Ascending aorta (tissue), 2 donors: ENCODE data around the gene TCP11L2. TPM values are rescaled to one million over a fixed set of nuclear protein-coding genes. Genes with fewer than 3 reads are reported as not detected.
"Not testable (repeated sequence)": the region's sequence is repeated elsewhere in the genome, so short reads cannot be mapped to it uniquely, and the experiment has no call there.

ENCODE experiments used
- DNase-seq, 2 donors: peaks; one replicate each; pipeline ENCODE4 v3.0.0-alpha.2; 2019; ENCODE audit warnings: low spot score in 2 of 2
- H3K27ac ChIP-seq, 2 donors: fragments of 200-600 bp; sonication (generic); one replicate each; pipeline ENCODE4 v1.5.1; 2016 to 2017; ENCODE audit warnings: mild to moderate bottlenecking in 1 of 2
- H3K27me3 ChIP-seq: fragments of 200-600 bp; sonication (generic); one replicate; pipeline ENCODE4 v1.5.1; 2017
- H3K36me3 ChIP-seq, 2 donors: fragments of 200-600 bp; sonication (generic); one replicate each; pipeline ENCODE4 v1.5.1; 2016
- H3K4me1 ChIP-seq, 2 donors: fragments of 200-600 bp; sonication (generic); one replicate each; pipeline ENCODE4 v1.5.1; 2016 to 2017; ENCODE audit warnings: mild to moderate bottlenecking in 1 of 2
- H3K4me3 ChIP-seq, 2 donors: fragments of 200-600 bp; sonication (generic); one replicate each; pipeline ENCODE4 v1.5.1; 2016 to 2017; ENCODE audit warnings: mild to moderate bottlenecking in 1 of 2
- H3K9me3 ChIP-seq, 2 donors: fragments of 200-600 bp; sonication (generic); one replicate each; pipeline ENCODE4 v1.5.1; 2016
- CTCF ChIP-seq, 3 experiments: fragments of 200-600 bp in 2 of 3; fragments of 450-650 bp in 1 of 3; sonication (generic) in 2 of 3; IDR thresholded peaks; one replicate each; pipeline ENCODE4 v1.5.1; 2016 to 2019; ENCODE audit warnings: antibody characterized with exemption in 3 of 3, mild to moderate bottlenecking in 1 of 3, moderate library complexity in 1 of 3
- intact Hi-C: fragments of 100-400 bp; cut with DNase I; formaldehyde crosslinking; loops from one replicate; pipeline ENCODE4 v1.15.1; 2023
- total RNA-seq: library from RNA; depleted of rRNA; stranded (reverse); fragments of >200 nt; gene quantifications from one replicate; pipeline ENCODE4 v1.1.0, GENCODE V29; 2016

TCP11L2 gene
- total RNA-seq, 1 donor from 2014 or later, result 16.0 TPM

- DNase-seq, result no peak
- H3K4me3 ChIP-seq, result no peak overlapping the region
- no peak for TF ChIP-seq CTCF (IDR thresholded peaks at IDR 0.05)
- H3K36me3 ChIP-seq, result peaks cover 9 to 24% of the 10 kb centered on the region in 2 donors
- H3K27me3 ChIP-seq, result no peaks in the 10 kb centered on the region
- intact Hi-C loops, result no loop called here
- no peak overlapping the region for H3K27ac ChIP-seq
- H3K9me3 ChIP-seq, result no peaks in the 10 kb centered on the region
- no peaks in the 10 kb centered on the region for H3K4me1 ChIP-seq
Observed at GRCh38 chr12:106369624-106370346, 67.3 kb downstream of the TCP11L2 start.

GRCh38 chr12:106378788-106379187 is 76.3 kb downstream of the TCP11L2 start:
- Histone ChIP-seq H3K4me3 (no peak overlapping the region), H3K27me3 (no peaks in the 10 kb centered on the region), H3K4me1 (no peaks in the 10 kb centered on the region), H3K9me3 (peaks cover 0 to 6% of the 10 kb centered on the region in 2 donors), H3K27ac (no peak overlapping the region), H3K36me3 (peaks cover 14 to 42% of the 10 kb centered on the region in 2 donors)
- no peak for DNase-seq
- intact Hi-C loops, result no loop called here
- no peak for TF ChIP-seq CTCF (IDR thresholded peaks at IDR 0.05)

GRCh38 chr12:106380954-106381353 is 78.4 kb downstream of the TCP11L2 start:
- DNase-seq, result no peak
- intact Hi-C loops, result no loop called here

GRCh38 chr12:106381866-106382265 is 79.3 kb downstream of the TCP11L2 start:
- H3K9me3 ChIP-seq, DNase-seq, H3K4me3 ChIP-seq, intact Hi-C loops, H3K27ac ChIP-seq, H3K27me3 ChIP-seq, H3K4me1 ChIP-seq: not testable (repeated sequence)
- peaks cover 9 to 50% of the 10 kb centered on the region in 2 donors for H3K36me3 ChIP-seq

More at GRCh38 chr12:106380954-106381353, 78.4 kb downstream of the TCP11L2 start:
- no peak overlapping the region for H3K27ac ChIP-seq
- H3K36me3 ChIP-seq, result peaks cover 9 to 50% of the 10 kb centered on the region in 2 donors
- no peak for TF ChIP-seq CTCF (IDR thresholded peaks at IDR 0.05)
- no peak overlapping the region for H3K4me3 ChIP-seq
- no peaks in the 10 kb centered on the region for H3K4me1 ChIP-seq
- H3K27me3 ChIP-seq, result no peaks in the 10 kb centered on the region
- peaks cover 0 to 6% of the 10 kb centered on the region in 2 donors for H3K9me3 ChIP-seq

GRCh38 chr12:106386813-106387535 is 84.4 kb downstream of the TCP11L2 start:
- no peak overlapping the region for H3K4me3 ChIP-seq
- no peaks in the 10 kb centered on the region for H3K27me3 ChIP-seq
- no peak for TF ChIP-seq CTCF (IDR thresholded peaks at IDR 0.05)
- intact Hi-C loops, result loop anchor here (2.0 kb wide), 3 partner anchors 454 to 718 kb away; no protein-coding TSS in a partner anchor
- H3K27ac ChIP-seq, result no peak overlapping the region
- peaks cover 0 to 31% of the 10 kb centered on the region in 2 donors for H3K36me3 ChIP-seq
- no peak for DNase-seq
- peaks cover 0 to 6% of the 10 kb centered on the region in 2 donors for H3K9me3 ChIP-seq
- no peaks in the 10 kb centered on the region for H3K4me1 ChIP-seq

GRCh38 chr12:106387848-106388377 is 85.4 kb downstream of the TCP11L2 start:
- intact Hi-C loops, result loop anchor here (2.0 kb wide), 3 partner anchors 453 to 717 kb away; no protein-coding TSS in a partner anchor
- Histone ChIP-seq H3K9me3 (no peaks in the 10 kb centered on the region), H3K27me3 (no peaks in the 10 kb centered on the region), H3K4me1 (no peaks in the 10 kb centered on the region), H3K4me3 (no peak overlapping the region), H3K27ac (no peak overlapping the region), H3K36me3 (peaks cover under 1 to 21% of the 10 kb centered on the region in 2 donors)
- TF ChIP-seq CTCF (IDR thresholded peaks at IDR 0.05), result no peak
- no peak for DNase-seq
